HepG2 (cell line): ENCODE results near the gene BCAS4. TPM values are rescaled to one million over a fixed set of nuclear protein-coding genes. Genes with fewer than 3 reads are reported as not detected.

Experiments used
- ATF2 ChIP-seq: sonication (generic); formaldehyde crosslinking; IDR thresholded peaks from 2 replicates; pipeline ENCODE4 v1.4.0; 2020; ENCODE audit warnings: missing genetic modification reagents
- CAMTA2 ChIP-seq: sonication (generic); formaldehyde crosslinking; IDR thresholded peaks from 2 replicates; pipeline ENCODE4 v1.4.0; 2020; ENCODE audit warnings: mild to moderate bottlenecking, missing genetic modification reagents, borderline replicate concordance
- CBX1 ChIP-seq: IDR thresholded peaks from one replicate; pipeline ENCODE4 v1.6.1; 2016; ENCODE audit warnings: antibody characterized with exemption, low read depth
- CENPX ChIP-seq: sonication (generic); formaldehyde crosslinking; IDR thresholded peaks from 2 replicates; pipeline ENCODE4 v1.9.0; 2021; ENCODE audit warnings: mild to moderate bottlenecking, missing genetic modification reagents, moderate library complexity
- CSRNP1 ChIP-seq: sonication (generic); formaldehyde crosslinking; IDR thresholded peaks from 2 replicates; pipeline ENCODE4 v1.8.1; 2023; ENCODE audit warnings: mild to moderate bottlenecking, missing genetic modification reagents
- E2F2 ChIP-seq: sonication (generic); formaldehyde crosslinking; IDR thresholded peaks from 2 replicates; pipeline ENCODE4 v1.4.0; 2020; ENCODE audit warnings: missing genetic modification reagents, borderline replicate concordance
- ERF ChIP-seq: IDR thresholded peaks from 2 replicates; pipeline ENCODE4 v1.6.1; 2018; ENCODE audit warnings: missing biosample characterization, missing genetic modification reagents
- FUBP1 ChIP-seq: sonication (generic); formaldehyde crosslinking; IDR thresholded peaks from 2 replicates; pipeline ENCODE4 v1.5.1; 2020; ENCODE audit warnings: missing genetic modification reagents, mild to moderate bottlenecking, borderline replicate concordance
- HMGXB4 ChIP-seq, 2 experiments: sonication (generic) in 1 of 2; formaldehyde crosslinking in 1 of 2; IDR thresholded peaks; 2 replicates each; pipeline versions ENCODE4 v1.4.0 to v1.6.1; 2018 to 2020; ENCODE audit warnings: missing genetic modification reagents in 2 of 2, borderline replicate concordance in 1 of 2, low read depth in 1 of 2, mild to moderate bottlenecking in 1 of 2, missing biosample characterization in 1 of 2
- MTF1 ChIP-seq: sonication (generic); formaldehyde crosslinking; IDR thresholded peaks from 2 replicates; pipeline ENCODE4 v1.5.0; 2020; ENCODE audit warnings: missing genetic modification reagents
- MYNN ChIP-seq: sonication (generic); formaldehyde crosslinking; IDR thresholded peaks from 2 replicates; pipeline ENCODE4 v1.4.0; 2020; ENCODE audit warnings: mild to moderate bottlenecking, low read depth, missing genetic modification reagents
- SUZ12 ChIP-seq: fragments of 150-350 bp; IDR thresholded peaks from 2 replicates; pipeline ENCODE4 v1.6.1; 2014; ENCODE audit warnings: low read depth, low read length
- TBP ChIP-seq: sonication (generic); formaldehyde crosslinking; IDR thresholded peaks from 2 replicates; pipeline ENCODE4 v1.5.0; 2020; ENCODE audit warnings: missing genetic modification reagents
- TBX2 ChIP-seq: sonication (generic); formaldehyde crosslinking; IDR thresholded peaks from 2 replicates; pipeline ENCODE4 v1.5.0; 2020; ENCODE audit warnings: missing genetic modification reagents, mild to moderate bottlenecking, borderline replicate concordance
- ZSCAN29 ChIP-seq: sonication (generic); formaldehyde crosslinking; conservative IDR thresholded peaks from 2 replicates; pipeline ENCODE4 v1.4.0; 2020; ENCODE audit warnings: mild to moderate bottlenecking, missing genetic modification reagents
- ZXDC ChIP-seq: sonication (generic); formaldehyde crosslinking; IDR thresholded peaks from 2 replicates; pipeline ENCODE4 v1.5.0; 2020; ENCODE audit warnings: mild to moderate bottlenecking, missing genetic modification reagents
- polyA plus RNA-seq, 8 experiments: library from polyadenylated mRNA; depleted of rRNA in 3 of 8; stranded (reverse) in 7 of 8; unstranded in 1 of 8; fragments of >200 nt; fragmentation: Illumina TruSeq in 4 of 8; extraction: Trizol in 4 of 8; gene quantifications; 2 replicates each; pipeline versions ENCODE4 v1.2.1 to v1.2.3, GENCODE V29; 2011 to 2016; ENCODE audit warnings: low read depth in 4 of 8, missing spikeins in 1 of 8, mixed read lengths in 1 of 8; ENCODE audit not compliant: insufficient read depth in 1 of 8
- total RNA-seq, 5 experiments: library from RNA; depleted of rRNA; stranded (reverse); fragments of >200 nt; fragmentation: Illumina TruSeq; extraction: Trizol; gene quantifications; 2 replicates each; pipeline ENCODE4 v1.2.3, GENCODE V29; 2016; ENCODE audit warnings: low read depth in 1 of 5

Gene BCAS4
- total and polyA plus RNA-seq, 2 of the 13 experiments (the other 11 are each of a cell fraction or from before 2014, with no cell fraction given): 7.2 to 8.0 TPM

- TF ChIP-seq ATF2 (CRISPR knock-in tag) (no peak), ZXDC (CRISPR knock-in tag) (no peak), TBX2 (CRISPR knock-in tag) (peak; percentile 97), MTF1 (CRISPR knock-in tag) (no peak), CBX1 (no peak), CAMTA2 (CRISPR knock-in tag) (no peak), ERF (no peak), MYNN (no peak), SUZ12 (no peak), TBP (CRISPR knock-in tag) (no peak), ZSCAN29 (no peak), E2F2 (peak; percentile 61; the same call in 1 of the 2 replicates), CENPX (CRISPR knock-in tag) (no peak), FUBP1 (CRISPR knock-in tag) (no peak), CSRNP1 (CRISPR knock-in tag) (no peak), HMGXB4 (CRISPR knock-in tag; IDR thresholded peaks at IDR 0.05; ENCODE audit: borderline replicate concordance in 1 of 2, low read depth in 1 of 2) (peak in 1 of 2 experiments; percentile 32; a peak in 1 of 4 replicates)
Measured at GRCh38 chr20:50855498-50856474, 60.9 kb downstream of the BCAS4 start (continued).
